ENCODE measurements around the gene IKBKE. TPM values are rescaled to one million over a fixed set of nuclear protein-coding genes. Genes with fewer than 3 reads are reported as not detected.

IKBKE gene
- total RNA-seq, 1 experiment from 2014 or later: 5.1 TPM

DNA sequence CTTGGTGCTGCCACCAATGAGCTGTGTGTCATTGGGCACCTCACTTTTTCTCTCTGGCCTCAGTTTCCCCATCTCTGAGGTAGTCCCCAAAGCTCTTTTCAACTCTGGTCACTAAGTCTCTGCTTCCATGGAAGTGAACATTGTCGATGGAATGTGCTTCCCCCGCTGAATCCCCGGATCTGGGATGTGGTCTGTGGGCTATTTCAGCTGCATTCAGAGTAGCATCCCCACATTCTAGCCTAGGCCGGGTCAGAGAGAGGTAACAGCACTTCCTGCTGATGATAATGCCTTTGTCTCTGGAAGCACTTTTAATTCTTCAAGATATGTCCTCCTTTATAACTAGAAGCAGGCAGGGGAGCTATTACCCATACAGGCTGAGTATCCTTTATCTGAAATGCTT is 66.9 kb downstream of the IKBKE start:
- Histone ChIP-seq H3K4me1 (ENCODE audit: control insufficient read depth in 1 of 2, insufficient read depth in 2 of 2, low read length in 2 of 2) (no peaks in the 10 kb centered on the region), H3K9me2 (ENCODE audit: insufficient read depth) (no peaks in the 10 kb centered on the region), H3K27ac (ENCODE audit: low read depth, low read length) (no peak overlapping the region), H3K4me2 (ENCODE audit: low read length) (no peak overlapping the region), H4K20me1 (ENCODE audit: insufficient read depth) (no peaks in the 10 kb centered on the region), H3K9ac (ENCODE audit: low read length) (no peak overlapping the region), H3K36me3 (ENCODE audit: control insufficient read depth in 1 of 2, insufficient read depth in 2 of 2, low read length in 2 of 2) (no peaks in the 10 kb centered on the region), H3K27me3 (ENCODE audit: insufficient read depth, low read length) (no peaks in the 10 kb centered on the region), H3K9me3 (ENCODE audit: control insufficient read depth in 1 of 2, insufficient read depth in 1 of 2, low read depth in 1 of 2, low read length in 2 of 2) (no peaks in the 10 kb centered on the region), H2AFZ (ENCODE audit: low read depth, low read length, poor library complexity, severe bottlenecking) (no peak overlapping the region), H3K79me2 (ENCODE audit: insufficient read depth, low read length) (no peaks in the 10 kb centered on the region), H3K4me3 (replicated peaks in 1 of 2; ENCODE audit: low read depth in 1 of 2, low read length in 2 of 2) (no peak overlapping the region)
- DNase-seq (ENCODE audit: low read depth, low spot score) (no peak), ATAC-seq (no peak)
- TF ChIP-seq POLR2AphosphoS5 (IDR thresholded peaks at IDR 0.05; ENCODE audit: low read depth, low read length) (no peak), EGR1 (IDR thresholded peaks at IDR 0.05; ENCODE audit: low read depth) (no peak), EZH2 (IDR thresholded peaks at IDR 0.05) (no peak), CEBPB (IDR thresholded peaks at IDR 0.05; ENCODE audit: low read depth) (no peak), ZNF274 (IDR thresholded peaks at IDR 0.05; ENCODE audit: low read depth, low read length) (no peak), POLR2A (IDR thresholded peaks at IDR 0.05; ENCODE audit: borderline replicate concordance, extremely low read depth, insufficient read depth, insufficient read length) (no peak), SRF (IDR thresholded peaks at IDR 0.05; ENCODE audit: low read depth) (no peak), YY1 (IDR thresholded peaks at IDR 0.05; ENCODE audit: extremely low read depth, insufficient replicate concordance, low read depth, low read length) (no peak), CBX3 (IDR thresholded peaks at IDR 0.05; ENCODE audit: low read depth) (no peak), ELF1 (IDR thresholded peaks at IDR 0.05; ENCODE audit: borderline replicate concordance, low read depth) (no peak)
- TF ChIP-seq, protein P1, sequence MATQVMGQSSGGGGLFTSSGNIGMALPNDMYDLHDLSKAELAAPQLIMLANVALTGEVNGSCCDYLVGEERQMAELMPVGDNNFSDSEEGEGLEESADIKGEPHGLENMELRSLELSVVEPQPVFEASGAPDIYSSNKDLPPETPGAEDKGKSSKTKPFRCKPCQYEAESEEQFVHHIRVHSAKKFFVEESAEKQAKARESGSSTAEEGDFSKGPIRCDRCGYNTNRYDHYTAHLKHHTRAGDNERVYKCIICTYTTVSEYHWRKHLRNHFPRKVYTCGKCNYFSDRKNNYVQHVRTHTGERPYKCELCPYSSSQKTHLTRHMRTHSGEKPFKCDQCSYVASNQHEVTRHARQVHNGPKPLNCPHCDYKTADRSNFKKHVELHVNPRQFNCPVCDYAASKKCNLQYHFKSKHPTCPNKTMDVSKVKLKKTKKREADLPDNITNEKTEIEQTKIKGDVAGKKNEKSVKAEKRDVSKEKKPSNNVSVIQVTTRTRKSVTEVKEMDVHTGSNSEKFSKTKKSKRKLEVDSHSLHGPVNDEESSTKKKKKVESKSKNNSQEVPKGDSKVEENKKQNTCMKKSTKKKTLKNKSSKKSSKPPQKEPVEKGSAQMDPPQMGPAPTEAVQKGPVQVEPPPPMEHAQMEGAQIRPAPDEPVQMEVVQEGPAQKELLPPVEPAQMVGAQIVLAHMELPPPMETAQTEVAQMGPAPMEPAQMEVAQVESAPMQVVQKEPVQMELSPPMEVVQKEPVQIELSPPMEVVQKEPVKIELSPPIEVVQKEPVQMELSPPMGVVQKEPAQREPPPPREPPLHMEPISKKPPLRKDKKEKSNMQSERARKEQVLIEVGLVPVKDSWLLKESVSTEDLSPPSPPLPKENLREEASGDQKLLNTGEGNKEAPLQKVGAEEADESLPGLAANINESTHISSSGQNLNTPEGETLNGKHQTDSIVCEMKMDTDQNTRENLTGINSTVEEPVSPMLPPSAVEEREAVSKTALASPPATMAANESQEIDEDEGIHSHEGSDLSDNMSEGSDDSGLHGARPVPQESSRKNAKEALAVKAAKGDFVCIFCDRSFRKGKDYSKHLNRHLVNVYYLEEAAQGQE (IDR thresholded peaks at IDR 0.05; ENCODE audit: low read depth): no peak
- TF ChIP-seq, protein P2, sequence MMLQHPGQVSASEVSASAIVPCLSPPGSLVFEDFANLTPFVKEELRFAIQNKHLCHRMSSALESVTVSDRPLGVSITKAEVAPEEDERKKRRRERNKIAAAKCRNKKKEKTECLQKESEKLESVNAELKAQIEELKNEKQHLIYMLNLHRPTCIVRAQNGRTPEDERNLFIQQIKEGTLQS (IDR thresholded peaks at IDR 0.05): no peak
- TF ChIP-seq, protein P3, sequence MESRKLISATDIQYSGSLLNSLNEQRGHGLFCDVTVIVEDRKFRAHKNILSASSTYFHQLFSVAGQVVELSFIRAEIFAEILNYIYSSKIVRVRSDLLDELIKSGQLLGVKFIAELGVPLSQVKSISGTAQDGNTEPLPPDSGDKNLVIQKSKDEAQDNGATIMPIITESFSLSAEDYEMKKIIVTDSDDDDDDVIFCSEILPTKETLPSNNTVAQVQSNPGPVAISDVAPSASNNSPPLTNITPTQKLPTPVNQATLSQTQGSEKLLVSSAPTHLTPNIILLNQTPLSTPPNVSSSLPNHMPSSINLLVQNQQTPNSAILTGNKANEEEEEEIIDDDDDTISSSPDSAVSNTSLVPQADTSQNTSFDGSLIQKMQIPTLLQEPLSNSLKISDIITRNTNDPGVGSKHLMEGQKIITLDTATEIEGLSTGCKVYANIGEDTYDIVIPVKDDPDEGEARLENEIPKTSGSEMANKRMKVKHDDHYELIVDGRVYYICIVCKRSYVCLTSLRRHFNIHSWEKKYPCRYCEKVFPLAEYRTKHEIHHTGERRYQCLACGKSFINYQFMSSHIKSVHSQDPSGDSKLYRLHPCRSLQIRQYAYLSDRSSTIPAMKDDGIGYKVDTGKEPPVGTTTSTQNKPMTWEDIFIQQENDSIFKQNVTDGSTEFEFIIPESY (IDR thresholded peaks at IDR 0.05; ENCODE audit: extremely low read depth, insufficient replicate concordance, low read length): no peak
- TF ChIP-seq, protein P4, sequence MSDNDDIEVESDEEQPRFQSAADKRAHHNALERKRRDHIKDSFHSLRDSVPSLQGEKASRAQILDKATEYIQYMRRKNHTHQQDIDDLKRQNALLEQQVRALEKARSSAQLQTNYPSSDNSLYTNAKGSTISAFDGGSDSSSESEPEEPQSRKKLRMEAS (IDR thresholded peaks at IDR 0.05): no peak
- intact Hi-C loops (cut with micrococcal nuclease): no loop called here
- CTCF ChIA-PET: interaction anchor here (0.9 to 1.6 kb wide), 2 partner anchors 8 to 127 kb away, joined by 3 read pairs; no protein-coding TSS in a partner anchor
- no TSS peak for BruUV-seq (replicated peaks)
- POLR2A ChIA-PET: no interaction called here
- RAD21 ChIA-PET (ENCODE audit: low non-redundant PET in 1 of 2, low total read pairs in 2 of 2, uncharacterized antibody in 2 of 2, unreplicated experiment in 2 of 2): no interaction called here
